ENCODE measurements around the gene AGRP. TPM values are rescaled to one million over a fixed set of nuclear protein-coding genes. Genes with fewer than 3 reads are reported as not detected.

Gene AGRP
- total RNA-seq, 1 donor from 2014 or later = not detected

DNA sequence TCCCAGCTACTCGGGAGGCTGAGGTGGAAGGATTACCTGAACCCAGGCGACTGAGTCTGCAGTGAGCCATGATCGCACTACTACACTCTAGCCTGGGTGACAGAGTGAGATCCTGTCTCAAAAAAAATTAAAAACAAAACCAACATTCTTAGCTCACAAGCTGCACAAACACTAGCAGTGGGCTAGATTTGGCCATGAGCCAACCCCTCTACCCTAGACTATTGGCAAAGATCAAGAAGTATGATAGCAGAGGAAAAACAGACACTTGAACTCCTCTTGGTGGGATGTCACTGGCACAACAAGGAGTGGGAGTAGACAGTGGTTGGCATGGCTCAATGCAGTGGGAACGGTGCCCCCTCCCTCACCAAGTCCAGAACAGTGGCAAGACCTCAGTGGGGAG lies 25.7 kb upstream of the AGRP start:
- Mint-ChIP-seq H3K27ac (no peak overlapping the region), H3K27me3 (ENCODE audit: low read depth) (peaks cover 10% of the 10 kb centered on the region), H3K4me1 (peaks cover 2% of the 10 kb centered on the region), H3K9me3 (no peaks in the 10 kb centered on the region), H3K4me3 (no peak overlapping the region), H3K36me3 (no peaks in the 10 kb centered on the region)
- no peak for DNase-seq (ENCODE audit: low spot score in 2 of 2, unreplicated experiment in 2 of 2)
- TF ChIP-seq, protein P1, sequence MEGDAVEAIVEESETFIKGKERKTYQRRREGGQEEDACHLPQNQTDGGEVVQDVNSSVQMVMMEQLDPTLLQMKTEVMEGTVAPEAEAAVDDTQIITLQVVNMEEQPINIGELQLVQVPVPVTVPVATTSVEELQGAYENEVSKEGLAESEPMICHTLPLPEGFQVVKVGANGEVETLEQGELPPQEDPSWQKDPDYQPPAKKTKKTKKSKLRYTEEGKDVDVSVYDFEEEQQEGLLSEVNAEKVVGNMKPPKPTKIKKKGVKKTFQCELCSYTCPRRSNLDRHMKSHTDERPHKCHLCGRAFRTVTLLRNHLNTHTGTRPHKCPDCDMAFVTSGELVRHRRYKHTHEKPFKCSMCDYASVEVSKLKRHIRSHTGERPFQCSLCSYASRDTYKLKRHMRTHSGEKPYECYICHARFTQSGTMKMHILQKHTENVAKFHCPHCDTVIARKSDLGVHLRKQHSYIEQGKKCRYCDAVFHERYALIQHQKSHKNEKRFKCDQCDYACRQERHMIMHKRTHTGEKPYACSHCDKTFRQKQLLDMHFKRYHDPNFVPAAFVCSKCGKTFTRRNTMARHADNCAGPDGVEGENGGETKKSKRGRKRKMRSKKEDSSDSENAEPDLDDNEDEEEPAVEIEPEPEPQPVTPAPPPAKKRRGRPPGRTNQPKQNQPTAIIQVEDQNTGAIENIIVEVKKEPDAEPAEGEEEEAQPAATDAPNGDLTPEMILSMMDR (IDR thresholded peaks at IDR 0.05; ENCODE audit: unreplicated experiment) = no peak

DNA sequence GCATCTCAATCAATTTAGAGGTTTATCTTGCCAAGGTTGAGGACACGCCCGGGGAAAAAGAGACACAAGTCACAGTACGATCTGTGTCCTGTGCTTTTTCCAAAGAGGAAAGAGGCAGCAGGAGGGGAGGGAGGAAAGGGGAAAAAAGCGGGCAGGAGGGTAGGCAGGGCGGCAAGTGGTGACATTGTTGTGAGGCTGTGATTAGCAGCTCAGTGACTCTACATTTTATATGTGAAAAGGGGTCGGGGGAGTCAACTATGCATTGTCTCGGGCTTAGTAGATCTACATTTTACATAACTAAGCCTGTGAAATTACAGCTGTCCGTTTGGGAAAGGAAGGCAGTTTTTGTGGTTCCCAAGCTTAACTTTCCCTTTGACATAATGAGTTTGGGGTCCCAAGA lies 23.1 kb upstream of the AGRP start:
- Mint-ChIP-seq H3K27me3 (ENCODE audit: low read depth) (peaks cover 10% of the 10 kb centered on the region), H3K9me3 (no peaks in the 10 kb centered on the region), H3K36me3 (no peaks in the 10 kb centered on the region), H3K4me1 (peaks cover 2% of the 10 kb centered on the region), H3K4me3 (no peak overlapping the region), H3K27ac (no peak overlapping the region)
- TF ChIP-seq, protein P1 (IDR thresholded peaks at IDR 0.05; ENCODE audit: unreplicated experiment) = no peak
- no peak for DNase-seq (ENCODE audit: low spot score in 2 of 2, unreplicated experiment in 2 of 2)

DNA sequence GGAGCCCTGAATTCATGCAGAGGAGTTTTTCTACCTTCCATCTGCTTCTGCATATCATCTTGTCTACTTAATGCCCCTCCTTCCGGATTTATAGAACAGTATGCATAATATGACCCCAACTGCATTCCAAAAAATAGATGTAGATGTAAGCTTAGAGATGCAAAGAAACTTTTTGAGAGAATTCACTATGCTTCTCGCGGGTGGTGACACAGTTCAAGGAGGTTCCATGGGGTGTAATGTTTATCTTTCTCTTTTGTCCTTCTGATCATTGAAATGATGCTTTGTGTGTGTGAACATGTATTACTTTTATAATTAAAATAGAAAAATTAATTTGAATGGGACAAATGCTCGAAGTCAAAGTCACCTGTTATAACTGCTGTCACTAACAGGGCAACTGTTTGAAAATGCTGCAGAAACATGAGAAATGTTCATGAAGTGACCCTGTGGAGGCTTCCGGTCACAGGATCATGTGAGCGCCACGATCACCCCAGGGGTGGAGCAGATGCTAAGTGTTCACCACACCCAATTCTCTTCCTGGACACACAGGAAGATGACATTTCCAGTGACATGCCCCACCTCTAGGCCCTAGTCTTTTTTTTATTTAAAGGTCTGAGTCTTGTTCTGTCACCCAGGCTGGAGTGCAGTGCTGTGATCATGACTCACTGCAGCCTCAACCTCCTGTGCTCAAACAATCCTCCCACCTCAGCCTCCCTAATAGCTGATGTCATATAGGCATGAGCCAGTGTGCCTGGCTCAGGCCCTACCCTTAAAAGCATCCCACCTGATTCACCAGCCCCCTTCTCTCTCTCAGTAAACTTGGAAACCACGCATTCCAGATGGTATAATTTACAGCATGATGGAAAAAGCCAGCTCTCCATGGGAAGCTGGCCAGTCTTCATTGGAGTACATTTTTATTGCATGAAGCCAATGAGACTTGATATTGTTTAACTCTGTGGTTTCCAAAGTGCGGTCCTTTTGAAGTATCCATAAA lies 21.0 kb upstream of the AGRP start:
- H3K36me3 Mint-ChIP-seq = no peaks in the 10 kb centered on the region
- H3K27ac Mint-ChIP-seq = no peak overlapping the region
- DNase-seq (ENCODE audit: low spot score in 2 of 2, unreplicated experiment in 2 of 2) = no peak
- H3K27me3 Mint-ChIP-seq (ENCODE audit: low read depth) = peaks cover 10% of the 10 kb centered on the region
- TF ChIP-seq, protein P1 (IDR thresholded peaks at IDR 0.05; ENCODE audit: unreplicated experiment) = no peak
- no peaks in the 10 kb centered on the region for H3K9me3 Mint-ChIP-seq
- peaks cover 2% of the 10 kb centered on the region for H3K4me1 Mint-ChIP-seq
- H3K4me3 Mint-ChIP-seq = no peak overlapping the region

DNA sequence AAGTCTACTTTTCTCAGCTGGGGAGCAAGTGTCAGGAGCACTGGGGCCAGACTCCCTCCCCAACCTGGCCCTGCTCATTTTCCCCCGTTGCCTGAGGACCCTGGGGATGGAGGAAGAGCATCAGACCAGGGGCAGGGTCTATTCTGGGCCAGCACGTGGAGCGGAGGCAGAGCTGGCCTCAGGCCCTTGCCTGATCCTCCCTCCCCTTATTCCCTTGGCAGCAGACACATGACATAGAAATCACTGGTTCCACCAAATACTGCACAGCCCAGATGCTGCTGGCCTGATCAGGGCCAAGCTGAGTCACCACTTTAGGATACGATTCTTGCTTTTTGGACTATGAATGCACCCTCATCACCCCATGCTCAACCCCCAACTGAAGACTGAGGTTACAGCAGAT lies 15.8 kb upstream of the AGRP start:
- no peak for DNase-seq (ENCODE audit: low spot score in 2 of 2, unreplicated experiment in 2 of 2)
- no peak overlapping the region for H3K4me3 Mint-ChIP-seq
- no peaks in the 10 kb centered on the region for H3K9me3 Mint-ChIP-seq
- no peak overlapping the region for H3K27ac Mint-ChIP-seq
- TF ChIP-seq, protein P1 (IDR thresholded peaks at IDR 0.05; ENCODE audit: unreplicated experiment) = no peak
- no peaks in the 10 kb centered on the region for H3K4me1 Mint-ChIP-seq
- H3K36me3 Mint-ChIP-seq = no peaks in the 10 kb centered on the region
- no peaks in the 10 kb centered on the region for H3K27me3 Mint-ChIP-seq (ENCODE audit: low read depth)

DNA sequence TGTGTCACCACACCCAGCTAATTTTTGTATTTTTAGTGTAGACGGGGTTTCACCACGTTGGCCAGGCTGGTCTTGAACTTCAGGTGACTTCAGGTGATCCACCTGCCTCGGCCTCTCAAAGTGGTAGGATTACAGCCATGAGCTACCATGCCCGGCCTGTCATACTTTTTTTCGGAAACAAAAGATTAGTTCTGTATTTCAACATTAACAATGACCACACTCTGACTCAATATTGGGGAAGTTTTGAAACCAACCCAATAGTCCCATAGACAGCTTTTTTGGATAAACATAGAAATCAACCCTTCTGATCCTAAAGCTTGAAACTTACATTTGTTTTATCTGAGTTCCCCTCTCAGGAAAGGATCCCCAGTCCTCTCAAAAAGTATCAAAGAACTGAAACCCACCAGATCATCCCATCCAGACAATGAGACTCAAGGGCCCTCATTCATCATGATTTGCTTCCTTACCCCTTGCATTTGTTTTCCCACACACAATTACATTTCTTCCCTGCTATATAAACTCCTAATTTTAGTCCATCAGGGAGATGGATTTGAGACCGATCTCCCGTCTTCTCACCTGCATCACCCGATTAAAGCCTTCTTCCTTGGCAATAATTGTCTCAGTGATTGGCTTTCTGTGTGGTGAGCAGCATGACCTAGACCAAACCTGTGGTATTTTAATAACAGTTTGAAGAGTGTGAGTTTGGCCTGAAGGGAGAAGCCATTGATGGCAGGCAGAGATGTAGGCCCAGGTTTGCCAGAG lies 7.2 kb upstream of the AGRP start:
- DNase-seq (ENCODE audit: low spot score in 2 of 2, unreplicated experiment in 2 of 2) = no peak
- TF ChIP-seq, protein P1 (IDR thresholded peaks at IDR 0.05; ENCODE audit: unreplicated experiment) = no peak
- Mint-ChIP-seq H3K27ac (peak overlapping the region; percentile 95), H3K27me3 (ENCODE audit: low read depth) (no peaks in the 10 kb centered on the region), H3K4me3 (no peak overlapping the region), H3K36me3 (peaks cover 1% of the 10 kb centered on the region), H3K4me1 (peaks cover 11% of the 10 kb centered on the region), H3K9me3 (no peaks in the 10 kb centered on the region)

All from mesothelial cell of epicardium (in vitro differentiated cells).